ENCODE results near the gene SNTG2. TPM values are rescaled to one million over a fixed set of nuclear protein-coding genes. Genes with fewer than 3 reads are reported as not detected.

SNTG2 gene
- total and polyA plus RNA-seq, 10 donors, result 1.9 to 59.4 (median 18.3) TPM

GRCh38 chr2:1170241-1170640 lies 219.6 kb downstream of the SNTG2 start:
- TF ChIP-seq POLR2A (IDR thresholded peaks at IDR 0.05), result no peak
- peak in 2 of 3 donors; percentile 35 to 57 for TF ChIP-seq POLR2AphosphoS5 (IDR thresholded peaks at IDR 0.05)
- no peak for TF ChIP-seq CTCF (IDR thresholded peaks at IDR 0.05 in 8 of 11, conservative IDR thresholded peaks at IDR 0.05 in 3 of 11)
- H3K27ac ChIP-seq, result peak overlapping the region in 6 of 8 donors; percentile 3 to 56 (median 38)
- WGBS, 5 donors, result 60 to 74% (median 71%) methylated on average over 15 of the region's 15 CpGs

GRCh38 chr2:1170711-1171110 lies 220.1 kb downstream of the SNTG2 start:
- intact Hi-C loops (cut with DNase I; ENCODE audit: low total_unique reads), result no loop called here
- H3K27ac ChIP-seq, result peak overlapping the region in 5 of 8 donors; percentile 30 to 56 (median 38)
- H3K4me1 ChIP-seq, result peaks cover 0 to 14% (median 6%) of the 10 kb centered on the region in 6 donors
- TF ChIP-seq CTCF (IDR thresholded peaks at IDR 0.05 in 8 of 11, conservative IDR thresholded peaks at IDR 0.05 in 3 of 11) (no peak), POLR2A (IDR thresholded peaks at IDR 0.05) (no peak)
- H3K27me3 ChIP-seq (replicated peaks in 1 of 7), result no peaks in the 10 kb centered on the region
- H3K4me3 ChIP-seq, result no peak overlapping the region
- no peaks in the 10 kb centered on the region for H3K36me3 ChIP-seq
- no peak for DNase-seq
- peaks cover 0 to 13% (median 5%) of the 10 kb centered on the region in 8 donors for H3K9me3 ChIP-seq
- 76 to 97% (median 86%) methylated on average over 5 of the region's 5 CpGs for WGBS, 5 donors

More at GRCh38 chr2:1170241-1170640, 219.6 kb downstream of the SNTG2 start:
- Histone ChIP-seq H3K9me3 (peaks cover 0 to 13% (median 5%) of the 10 kb centered on the region in 8 donors), H3K4me1 (peaks cover 0 to 14% (median 6%) of the 10 kb centered on the region in 6 donors), H3K27me3 (replicated peaks in 1 of 7) (no peaks in the 10 kb centered on the region), H3K36me3 (no peaks in the 10 kb centered on the region), H3K4me3 (peak overlapping the region in 1 of 8 donors; percentile 2)
- DNase-seq, result no peak
- intact Hi-C loops (cut with DNase I; ENCODE audit: low total_unique reads), result no loop called here

GRCh38 chr2:1173528-1173927 lies 222.9 kb downstream of the SNTG2 start:
- Histone ChIP-seq H3K27me3 (replicated peaks in 1 of 7) (no peaks in the 10 kb centered on the region), H3K4me3 (no peak overlapping the region), H3K36me3 (no peaks in the 10 kb centered on the region), H3K27ac (no peak overlapping the region), H3K4me1 (peaks cover 0 to 14% (median 6%) of the 10 kb centered on the region in 6 donors), H3K9me3 (peaks cover 0 to 4% (median 0%) of the 10 kb centered on the region in 8 donors)
- TF ChIP-seq POLR2A (IDR thresholded peaks at IDR 0.05), result no peak
- TF ChIP-seq CTCF (IDR thresholded peaks at IDR 0.05 in 8 of 11, conservative IDR thresholded peaks at IDR 0.05 in 3 of 11), result no peak
- no peak for TF ChIP-seq POLR2AphosphoS5 (IDR thresholded peaks at IDR 0.05)
- intact Hi-C loops (cut with DNase I; ENCODE audit: low total_unique reads), result no loop called here
- 73 to 80% (median 76%) methylated on average over 5 of the region's 5 CpGs for WGBS, 5 donors
- no peak for DNase-seq

GRCh38 chr2:1181893-1182292 lies 231.2 kb downstream of the SNTG2 start:
- Histone ChIP-seq H3K4me1 (no peaks in the 10 kb centered on the region), H3K27ac (no peak overlapping the region), H3K27me3 (replicated peaks in 1 of 7) (no peaks in the 10 kb centered on the region), H3K36me3 (no peaks in the 10 kb centered on the region), H3K9me3 (peaks cover 0 to 17% (median 12%) of the 10 kb centered on the region in 8 donors), H3K4me3 (no peak overlapping the region)
- no peak for DNase-seq
- TF ChIP-seq POLR2AphosphoS5 (IDR thresholded peaks at IDR 0.05), result no peak
- no peak for TF ChIP-seq POLR2A (IDR thresholded peaks at IDR 0.05)
- TF ChIP-seq CTCF (IDR thresholded peaks at IDR 0.05 in 8 of 11, conservative IDR thresholded peaks at IDR 0.05 in 3 of 11), result no peak
- WGBS, 5 donors, result 87 to 97% (median 93%) methylated on average over 3 of the region's 3 CpGs
- intact Hi-C loops (cut with DNase I; ENCODE audit: low total_unique reads), result no loop called here

Measured in spleen (tissue), 11 donors.